H9 (cell line): ENCODE measurements around the gene ZNF735. TPM values are rescaled to one million over a fixed set of nuclear protein-coding genes. Genes with fewer than 3 reads are reported as not detected.

Experiments used
- DNase-seq: peaks from one replicate; pipeline ENCODE4 v3.0.0-alpha.2; 2017
- H2AFZ ChIP-seq: one replicate; pipeline ENCODE4 v1.6.1; 2013; ENCODE audit warnings: mild to moderate bottlenecking, low read length, control low read depth, moderate library complexity
- H2AK5ac ChIP-seq: 2 replicates; pipeline ENCODE4 v1.6.1; 2013; ENCODE audit warnings: low read length, control low read depth, mixed read lengths; ENCODE audit not compliant: insufficient read length
- H2BK120ac ChIP-seq: one replicate; pipeline ENCODE4 v1.6.1; 2013; ENCODE audit warnings: low read depth, mild to moderate bottlenecking, low read length, control low read depth, inconsistent platforms; ENCODE audit not compliant: poor library complexity, severe bottlenecking
- H2BK12ac ChIP-seq: 2 replicates; pipeline ENCODE4 v1.6.1; 2013; ENCODE audit warnings: low read length, control low read depth, mixed read lengths, low read depth; ENCODE audit not compliant: insufficient read length
- H2BK15ac ChIP-seq: 2 replicates; pipeline ENCODE4 v1.6.1; 2013; ENCODE audit warnings: low read depth, low read length, control low read depth
- H2BK20ac ChIP-seq: one replicate; pipeline ENCODE4 v1.6.1; 2013; ENCODE audit warnings: low read depth, mild to moderate bottlenecking, low read length, control low read depth, inconsistent platforms; ENCODE audit not compliant: poor library complexity, severe bottlenecking
- H2BK5ac ChIP-seq: 2 replicates; pipeline ENCODE4 v1.6.1; 2013; ENCODE audit warnings: low read length, control low read depth, mixed read lengths; ENCODE audit not compliant: insufficient read length
- H3K14ac ChIP-seq: 2 replicates; pipeline ENCODE4 v1.6.1; 2013; ENCODE audit warnings: low read length, control low read depth; ENCODE audit not compliant: insufficient read depth
- H3K18ac ChIP-seq: 2 replicates; pipeline ENCODE4 v1.6.1; 2013; ENCODE audit warnings: low read depth, mild to moderate bottlenecking, mixed read lengths, low read length, control low read depth; ENCODE audit not compliant: insufficient read length
- H3K23ac ChIP-seq: 2 replicates; pipeline ENCODE4 v1.6.1; 2013; ENCODE audit warnings: low read length, control low read depth, mixed read lengths, low read depth; ENCODE audit not compliant: insufficient read length
- H3K23me2 ChIP-seq: 2 replicates; pipeline ENCODE4 v1.6.1; 2013; ENCODE audit warnings: low read depth, mild to moderate bottlenecking, mixed read lengths, low read length, control low read depth; ENCODE audit not compliant: insufficient read length, poor library complexity, severe bottlenecking
- H3K27ac ChIP-seq: 2 replicates; pipeline ENCODE4 v1.5.1; 2013; ENCODE audit warnings: low read length, control low read depth, mixed read lengths, low read depth; ENCODE audit not compliant: insufficient read length
- H3K27me3 ChIP-seq: 2 replicates; pipeline ENCODE4 v1.6.1; 2013; ENCODE audit warnings: low read length, control low read depth, inconsistent platforms; ENCODE audit not compliant: insufficient read depth
- H3K4ac ChIP-seq: 2 replicates; pipeline ENCODE4 v1.6.1; 2013; ENCODE audit warnings: low read depth, mild to moderate bottlenecking, control low read depth, inconsistent platforms, low read length, moderate library complexity
- H3K4me1 ChIP-seq: 2 replicates; pipeline ENCODE4 v1.6.1; 2013; ENCODE audit warnings: low read length, control low read depth, inconsistent platforms; ENCODE audit not compliant: insufficient read depth
- H3K4me2 ChIP-seq: 2 replicates; pipeline ENCODE4 v1.6.1; 2013; ENCODE audit warnings: low read length, control low read depth, mixed read lengths; ENCODE audit not compliant: insufficient read length, insufficient read depth
- H3K56ac ChIP-seq: 2 replicates; pipeline ENCODE4 v1.6.1; 2013; ENCODE audit warnings: low read depth, mild to moderate bottlenecking, mixed read lengths, low read length, control low read depth; ENCODE audit not compliant: insufficient read length
- H3K79me1 ChIP-seq: 2 replicates; pipeline ENCODE4 v1.6.1; 2013; ENCODE audit warnings: low read depth, mild to moderate bottlenecking, moderate library complexity, low read length, control low read depth, inconsistent platforms; ENCODE audit not compliant: insufficient read depth, poor library complexity, severe bottlenecking
- H3K79me2 ChIP-seq: 2 replicates; pipeline ENCODE4 v1.6.1; 2013; ENCODE audit warnings: low read length, control low read depth, inconsistent platforms; ENCODE audit not compliant: insufficient read depth
- H3K9ac ChIP-seq: 2 replicates; pipeline ENCODE4 v1.6.1; 2013; ENCODE audit warnings: low read length, control low read depth, mixed read lengths; ENCODE audit not compliant: insufficient read length; ENCODE audit errors: extremely low read depth
- H3K9me3 ChIP-seq: one replicate; pipeline ENCODE4 v1.6.1; 2013; ENCODE audit warnings: low read depth, low read length, inconsistent platforms; ENCODE audit not compliant: control insufficient read depth
- H3T11ph ChIP-seq: one replicate; pipeline ENCODE4 v1.6.1; 2013; ENCODE audit warnings: mild to moderate bottlenecking, low read length, control low read depth, inconsistent platforms
- H4K20me1 ChIP-seq: one replicate; pipeline ENCODE4 v1.6.1; 2013; ENCODE audit not compliant: control insufficient read depth, insufficient read length, insufficient read depth
- H4K5ac ChIP-seq: 2 replicates; pipeline ENCODE4 v1.6.1; 2013; ENCODE audit warnings: low read depth, mild to moderate bottlenecking, mixed read lengths, low read length, control low read depth; ENCODE audit not compliant: insufficient read length
- H4K8ac ChIP-seq: replicated peaks from 2 replicates; pipeline ENCODE4 v1.6.1; 2013; ENCODE audit warnings: low read length, control low read depth, mixed read lengths, low read depth; ENCODE audit not compliant: insufficient read length
- H4K91ac ChIP-seq: 2 replicates; pipeline ENCODE4 v1.6.1; 2013; ENCODE audit warnings: low read depth, mild to moderate bottlenecking, moderate library complexity, mixed read lengths, low read length, control low read depth; ENCODE audit not compliant: insufficient read length
- H3K27ac Mint-ChIP-seq, 3 experiments: 2 replicates in 2 of 3; 3 replicates in 1 of 3; pipeline ENCODE4 v1.8.0; 2020 to 2021; ENCODE audit warnings: mixed read lengths in 3 of 3, mild to moderate bottlenecking in 1 of 3, moderate library complexity in 1 of 3
- H3K27me3 Mint-ChIP-seq: 2 replicates; pipeline ENCODE4 v1.8.0; 2021; ENCODE audit warnings: low read depth, mild to moderate bottlenecking, moderate library complexity, mixed read lengths
- H3K36me3 Mint-ChIP-seq, 3 experiments: 2 replicates in 2 of 3; 3 replicates in 1 of 3; pipeline ENCODE4 v1.8.0; 2020 to 2021; ENCODE audit warnings: low read depth in 3 of 3, mixed read lengths in 3 of 3; ENCODE audit not compliant: insufficient read depth in 1 of 3
- H3K4me1 Mint-ChIP-seq, 2 experiments: 2 replicates each; pipeline ENCODE4 v1.8.0; 2020; ENCODE audit warnings: mixed read lengths in 2 of 2
- H3K4me3 Mint-ChIP-seq, 2 experiments: 2 replicates in 1 of 2; 3 replicates in 1 of 2; pipeline ENCODE4 v1.8.0; 2020 to 2021; ENCODE audit warnings: mild to moderate bottlenecking in 2 of 2, mixed read lengths in 2 of 2, moderate library complexity in 1 of 2
- H3K9me3 Mint-ChIP-seq, 2 experiments: 2 replicates in 1 of 2; 3 replicates in 1 of 2; pipeline ENCODE4 v1.8.0; 2020; ENCODE audit warnings: mild to moderate bottlenecking in 2 of 2, mixed read lengths in 2 of 2, moderate library complexity in 1 of 2
- WGBS: extraction: QIAGEN DNeasy Blood & Tissue Kit; methylation state at CpG from one replicate; pipeline ENCODE4 v1.1.7; 2013; ENCODE audit warnings: missing lambda C conversion rate, low lambda C conversion rate, mixed read lengths; ENCODE audit not compliant: insufficient read length; ENCODE audit errors: extremely low coverage; 5-methylcytosine and 5-hydroxymethylcytosine counted together
- total RNA-seq: library from RNA; stranded (reverse); gene quantifications from 2 replicates; pipeline ENCODE4 v1.2.1, GENCODE V29; 2021
- TF ChIP-seq, protein P1 (sequence below): fragments of 200-600 bp; sonication (generic); conservative IDR thresholded peaks from 3 replicates; pipeline ENCODE4 v1.8.0; 2021; ENCODE audit warnings: antibody characterized with exemption, mild to moderate bottlenecking

Gene ZNF735
- total RNA-seq, 1 experiment from 2014 or later = not detected

DNA sequence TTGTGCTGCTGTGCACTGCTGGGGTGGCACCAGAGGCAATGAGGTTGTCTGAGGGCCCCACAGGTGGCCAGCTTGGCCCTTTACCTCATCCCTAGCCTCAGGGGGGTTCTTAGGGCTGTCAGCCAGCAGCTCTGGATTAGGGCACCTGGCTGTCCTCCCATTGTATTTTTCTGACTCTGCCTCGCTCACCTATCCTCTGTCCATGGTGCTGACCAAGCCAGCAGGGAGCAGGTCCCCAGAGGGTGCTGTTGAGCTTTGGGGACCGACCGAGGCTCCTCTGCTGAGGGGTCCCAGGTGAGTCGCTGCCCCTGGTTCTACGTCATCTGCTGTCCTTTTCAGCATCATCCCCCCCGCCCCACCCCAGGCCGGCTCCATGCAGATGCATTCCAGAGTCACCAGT lies 32.1 kb upstream of the ZNF735 start:
- Histone ChIP-seq H3K4me1 (no peaks in the 10 kb centered on the region), H2BK5ac (no peak overlapping the region), H4K20me1 (no peaks in the 10 kb centered on the region), H2BK120ac (no peak overlapping the region), H3K56ac (no peak overlapping the region), H3T11ph (no peak overlapping the region), H3K23me2 (no peaks in the 10 kb centered on the region), H2AK5ac (no peak overlapping the region), H3K27me3 (no peaks in the 10 kb centered on the region), H4K8ac (no peak overlapping the region), H4K91ac (no peak overlapping the region), H3K14ac (no peak overlapping the region), H3K9me3 (peaks cover 43% of the 10 kb centered on the region), H2AFZ (no peak overlapping the region), H3K27ac (no peak overlapping the region), H3K79me1 (no peaks in the 10 kb centered on the region), H3K18ac (no peak overlapping the region), H3K79me2 (no peaks in the 10 kb centered on the region), H2BK12ac (no peak overlapping the region), H3K9ac (no peak overlapping the region), H4K5ac (no peak overlapping the region), H3K23ac (no peak overlapping the region), H2BK15ac (no peak overlapping the region), H3K4ac (no peak overlapping the region), H2BK20ac (no peak overlapping the region), H3K4me2 (no peak overlapping the region)
- no peak overlapping the region for H3K27ac Mint-ChIP-seq
- WGBS = no CpG with 5 or more reads among the region's 7 CpGs
- no peak overlapping the region for H3K4me3 Mint-ChIP-seq
- H3K36me3 Mint-ChIP-seq = peaks cover 3 to 21% (median 7%) of the 10 kb centered on the region in 3 experiments; a peak in 5 of 7 replicates
- no peak for DNase-seq
- TF ChIP-seq, protein P1, sequence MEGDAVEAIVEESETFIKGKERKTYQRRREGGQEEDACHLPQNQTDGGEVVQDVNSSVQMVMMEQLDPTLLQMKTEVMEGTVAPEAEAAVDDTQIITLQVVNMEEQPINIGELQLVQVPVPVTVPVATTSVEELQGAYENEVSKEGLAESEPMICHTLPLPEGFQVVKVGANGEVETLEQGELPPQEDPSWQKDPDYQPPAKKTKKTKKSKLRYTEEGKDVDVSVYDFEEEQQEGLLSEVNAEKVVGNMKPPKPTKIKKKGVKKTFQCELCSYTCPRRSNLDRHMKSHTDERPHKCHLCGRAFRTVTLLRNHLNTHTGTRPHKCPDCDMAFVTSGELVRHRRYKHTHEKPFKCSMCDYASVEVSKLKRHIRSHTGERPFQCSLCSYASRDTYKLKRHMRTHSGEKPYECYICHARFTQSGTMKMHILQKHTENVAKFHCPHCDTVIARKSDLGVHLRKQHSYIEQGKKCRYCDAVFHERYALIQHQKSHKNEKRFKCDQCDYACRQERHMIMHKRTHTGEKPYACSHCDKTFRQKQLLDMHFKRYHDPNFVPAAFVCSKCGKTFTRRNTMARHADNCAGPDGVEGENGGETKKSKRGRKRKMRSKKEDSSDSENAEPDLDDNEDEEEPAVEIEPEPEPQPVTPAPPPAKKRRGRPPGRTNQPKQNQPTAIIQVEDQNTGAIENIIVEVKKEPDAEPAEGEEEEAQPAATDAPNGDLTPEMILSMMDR = no peak
- H3K27me3 Mint-ChIP-seq = no peaks in the 10 kb centered on the region; the same call in 1 of the 2 replicates
- no peaks in the 10 kb centered on the region for H3K4me1 Mint-ChIP-seq
- H3K9me3 Mint-ChIP-seq = peaks cover 84 to 93% of the 10 kb centered on the region in 2 experiments
